Stomach (tissue), 9 donors: ENCODE results near the gene ANKRD23. TPM values are rescaled to one million over a fixed set of nuclear protein-coding genes. Genes with fewer than 3 reads are reported as not detected.
A peak's percentile ranks its signal among the peaks of the same experiment; 100 is the strongest.

Source experiments
- DNase-seq, 2 donors: peaks; one replicate each; pipeline versions ENCODE4 v3.0.0 to v3.0.0-alpha.2; 2013 to 2019
- H3K27ac ChIP-seq, 5 donors: fragments of 200-600 bp in 4 of 5; sonication (generic) in 4 of 5; one replicate each; pipeline ENCODE4 v1.5.1; 2013 to 2019; ENCODE audit warnings: mild to moderate bottlenecking in 1 of 5, moderate library complexity in 1 of 5
- H3K27me3 ChIP-seq, 3 donors: fragments of 200-600 bp; sonication (generic); one replicate each; pipeline ENCODE4 v1.5.1; 2017 to 2019; ENCODE audit warnings: mixed run types in 1 of 3
- H3K36me3 ChIP-seq, 4 donors: fragments of 200-600 bp; sonication (generic); 1 replicate in 3 of 4; 2 replicates in 1 of 4; pipeline ENCODE4 v1.5.1; 2016 to 2019
- H3K4me1 ChIP-seq, 4 donors: fragments of 200-600 bp; sonication (generic); one replicate each; pipeline ENCODE4 v1.5.1; 2016 to 2019
- H3K4me3 ChIP-seq, 4 donors: fragments of 200-600 bp; sonication (generic) in 3 of 4; one replicate each; pipeline ENCODE4 v1.5.1; 2016 to 2019; ENCODE audit warnings: mild to moderate bottlenecking in 1 of 4
- H3K9me3 ChIP-seq, 4 donors: fragments of 200-600 bp; sonication (generic); one replicate each; pipeline ENCODE4 v1.5.1; 2016 to 2019
- EP300 ChIP-seq: sonication (generic); formaldehyde crosslinking; IDR thresholded peaks from one replicate; pipeline ENCODE4 v1.6.1; 2017; ENCODE audit warnings: antibody characterized with exemption
- POLR2A ChIP-seq, 4 donors: fragments of 450-650 bp; IDR thresholded peaks; one replicate each; pipeline ENCODE4 v1.6.1; 2016; ENCODE audit warnings: antibody characterized with exemption in 4 of 4, control low read depth in 2 of 4, mild to moderate bottlenecking in 1 of 4, moderate library complexity in 1 of 4
- POLR2AphosphoS5 ChIP-seq, 3 donors: sonication (generic); formaldehyde crosslinking; IDR thresholded peaks; one replicate each; pipeline ENCODE4 v1.6.1; 2016; ENCODE audit warnings: antibody characterized with exemption in 3 of 3
- WGBS, 5 donors: extraction: QIAGEN DNeasy Blood & Tissue Kit in 3 of 5; methylation state at CpG; one replicate each; pipeline versions ENCODE4 v1.1.5 to v1.1.7; 2013 to 2018; 5-methylcytosine and 5-hydroxymethylcytosine counted together
- intact Hi-C: fragments of 100-400 bp; cut with DNase I; formaldehyde crosslinking; loops from one replicate; pipeline ENCODE4 v1.15.1; 2023; ENCODE audit warnings: low total_unique reads
- polyA plus RNA-seq, 3 donors: library from polyadenylated mRNA; stranded (reverse); fragments of 200-250 nt; gene quantifications; one replicate each; pipeline ENCODE4 v1.2.3, GENCODE V29; 2013
- total RNA-seq, 5 donors: library from RNA; depleted of rRNA; stranded (reverse); fragments of >200 nt; gene quantifications; one replicate each; pipeline versions ENCODE4 v1.1.0 to v1.2.3, GENCODE V29; 2014 to 2016
- TF ChIP-seq, protein P1 (sequence below), 7 experiments: fragments of 450-650 bp in 4 of 7; fragments of 200-600 bp in 3 of 7; sonication (generic) in 3 of 7; IDR thresholded peaks; one replicate each; pipeline ENCODE4 v1.5.1; 2016 to 2019; ENCODE audit warnings: antibody characterized with exemption in 7 of 7, control low read depth in 2 of 7, mild to moderate bottlenecking in 1 of 7
- donor health status: healthy with polysubstance abuse.
- donor health status: Bipolar disorder and iron deficiency.
- donor health status: healthy.

Gene ANKRD23
- total and polyA plus RNA-seq, 8 donors = 1.00 to 3.6 (median 2.3) TPM; not detected in 1

DNA sequence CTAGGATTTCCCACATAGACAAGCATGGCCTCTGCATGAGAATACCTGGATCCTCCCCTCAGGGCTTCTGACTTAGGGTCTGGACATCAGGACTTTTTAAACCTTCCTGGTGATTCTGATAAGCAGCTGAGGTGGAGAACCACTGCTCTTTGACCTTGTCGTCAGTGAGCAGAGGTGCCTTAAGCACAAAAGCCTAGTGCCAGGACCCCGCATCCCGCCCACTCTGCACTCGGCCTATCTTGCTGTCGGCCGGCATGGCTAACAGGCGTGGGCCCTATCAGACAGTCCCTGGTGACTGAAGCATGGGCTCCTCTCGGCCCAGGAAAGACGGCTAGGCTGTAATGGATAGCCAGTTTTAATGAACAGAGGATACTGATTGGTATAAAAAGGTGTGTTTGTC is 6.2 kb downstream of the ANKRD23 start:
- Histone ChIP-seq H3K36me3 (peaks cover 5 to 51% (median 43%) of the 10 kb centered on the region in 4 donors), H3K4me3 (no peak overlapping the region), H3K9me3 (no peaks in the 10 kb centered on the region), H3K27ac (no peak overlapping the region), H3K27me3 (no peaks in the 10 kb centered on the region), H3K4me1 (peaks cover 17 to 31% (median 27%) of the 10 kb centered on the region in 4 donors)
- no peak for DNase-seq
- intact Hi-C loops = no loop called here
- WGBS, 5 donors = 83 to 93% (median 89%) methylated on average over 9 of the region's 9 CpGs
- TF ChIP-seq EP300 = no peak
- TF ChIP-seq POLR2A (IDR thresholded peaks at IDR 0.05) = no peak
- TF ChIP-seq POLR2AphosphoS5 (IDR thresholded peaks at IDR 0.05) = no peak
- TF ChIP-seq, protein P1, sequence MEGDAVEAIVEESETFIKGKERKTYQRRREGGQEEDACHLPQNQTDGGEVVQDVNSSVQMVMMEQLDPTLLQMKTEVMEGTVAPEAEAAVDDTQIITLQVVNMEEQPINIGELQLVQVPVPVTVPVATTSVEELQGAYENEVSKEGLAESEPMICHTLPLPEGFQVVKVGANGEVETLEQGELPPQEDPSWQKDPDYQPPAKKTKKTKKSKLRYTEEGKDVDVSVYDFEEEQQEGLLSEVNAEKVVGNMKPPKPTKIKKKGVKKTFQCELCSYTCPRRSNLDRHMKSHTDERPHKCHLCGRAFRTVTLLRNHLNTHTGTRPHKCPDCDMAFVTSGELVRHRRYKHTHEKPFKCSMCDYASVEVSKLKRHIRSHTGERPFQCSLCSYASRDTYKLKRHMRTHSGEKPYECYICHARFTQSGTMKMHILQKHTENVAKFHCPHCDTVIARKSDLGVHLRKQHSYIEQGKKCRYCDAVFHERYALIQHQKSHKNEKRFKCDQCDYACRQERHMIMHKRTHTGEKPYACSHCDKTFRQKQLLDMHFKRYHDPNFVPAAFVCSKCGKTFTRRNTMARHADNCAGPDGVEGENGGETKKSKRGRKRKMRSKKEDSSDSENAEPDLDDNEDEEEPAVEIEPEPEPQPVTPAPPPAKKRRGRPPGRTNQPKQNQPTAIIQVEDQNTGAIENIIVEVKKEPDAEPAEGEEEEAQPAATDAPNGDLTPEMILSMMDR (IDR thresholded peaks at IDR 0.05) = no peak

DNA sequence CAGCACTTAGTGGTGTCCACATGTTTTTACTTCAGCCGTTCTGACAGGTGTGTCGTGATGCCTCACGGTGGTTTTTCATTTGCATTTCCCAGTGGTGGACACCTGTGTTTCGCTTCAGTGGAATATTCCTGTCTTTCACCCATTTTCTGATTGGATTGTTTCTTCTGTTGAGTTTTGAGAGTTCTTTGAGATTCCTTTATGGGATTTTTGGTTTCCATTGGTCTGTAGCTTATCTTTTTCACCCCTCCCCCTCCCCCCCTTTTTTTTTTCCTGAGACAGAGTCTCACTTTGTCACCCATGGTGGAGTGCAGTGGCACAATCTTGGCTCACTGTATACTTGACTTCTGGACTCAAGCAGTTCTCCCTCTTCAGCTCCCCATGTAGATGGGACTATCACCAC is 8.0 kb downstream of the ANKRD23 start:
- Histone ChIP-seq H3K36me3 (peaks cover 18 to 69% (median 60%) of the 10 kb centered on the region in 4 donors), H3K27me3 (no peaks in the 10 kb centered on the region), H3K4me1 (peaks cover 21 to 46% (median 41%) of the 10 kb centered on the region in 4 donors), H3K4me3 (no peak overlapping the region), H3K27ac (no peak overlapping the region), H3K9me3 (no peaks in the 10 kb centered on the region)
- intact Hi-C loops = no loop called here
- DNase-seq = no peak
- TF ChIP-seq POLR2AphosphoS5 (IDR thresholded peaks at IDR 0.05) = no peak
- no peak for TF ChIP-seq POLR2A (IDR thresholded peaks at IDR 0.05)
- TF ChIP-seq, protein P1 (IDR thresholded peaks at IDR 0.05) = no peak
- no peak for TF ChIP-seq EP300
- 77 to 96% (median 85%) methylated on average over 4 of the region's 4 CpGs for WGBS, 5 donors

DNA sequence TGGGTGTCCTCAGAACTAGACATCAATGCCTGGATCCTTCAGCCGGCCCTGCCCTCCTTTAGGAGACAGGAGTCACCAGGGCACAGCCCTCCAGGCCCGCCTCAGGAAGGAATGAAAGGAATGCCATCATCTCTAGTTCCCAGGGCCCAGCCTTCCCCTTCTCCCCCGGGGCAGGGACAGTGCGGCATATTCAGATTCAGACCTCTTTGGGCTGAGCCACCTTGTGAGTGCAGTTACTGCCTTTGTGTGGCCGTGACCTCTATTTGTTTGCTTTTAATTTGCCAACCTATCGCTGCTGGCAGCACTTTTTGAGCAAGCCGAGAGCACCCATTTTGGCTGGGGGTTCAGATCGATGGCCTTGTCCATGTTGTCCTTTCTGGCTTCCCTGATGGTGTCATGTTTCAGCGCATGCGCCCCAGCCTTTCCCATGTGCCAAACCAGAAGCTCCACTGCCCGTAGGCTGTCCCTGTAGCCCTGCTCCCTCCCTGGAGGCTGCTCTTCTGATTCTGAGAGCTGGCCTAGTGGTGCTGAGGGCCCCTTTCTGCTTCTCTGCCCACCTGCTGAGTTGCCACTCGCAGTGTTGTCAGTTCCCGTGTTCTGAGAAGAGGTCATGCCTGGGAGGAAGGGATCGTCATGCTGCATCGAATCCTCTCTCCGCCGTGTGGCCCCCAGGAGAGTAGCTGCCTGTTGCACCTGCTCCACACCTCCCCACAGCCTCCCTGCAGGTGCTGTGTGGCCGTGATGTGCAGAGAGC is 10.9 kb downstream of the ANKRD23 start:
- WGBS, 5 donors = 40 to 55% (median 44%) methylated on average over 18 of the region's 18 CpGs
- H3K4me3 ChIP-seq = no peak overlapping the region
- peak; percentile 86 to 89 for DNase-seq
- TF ChIP-seq, protein P1 (IDR thresholded peaks at IDR 0.05) = no peak
- TF ChIP-seq POLR2AphosphoS5 (IDR thresholded peaks at IDR 0.05) = peak in 1 of 3 donors; percentile 29
- intact Hi-C loops = no loop called here
- H3K4me1 ChIP-seq = peaks cover 11 to 30% (median 23%) of the 10 kb centered on the region in 4 donors
- no peaks in the 10 kb centered on the region for H3K27me3 ChIP-seq
- H3K36me3 ChIP-seq = peaks cover 47 to 82% (median 79%) of the 10 kb centered on the region in 4 donors
- no peaks in the 10 kb centered on the region for H3K9me3 ChIP-seq
- peak overlapping the region; percentile 5 to 55 (median 43) for H3K27ac ChIP-seq

DNA sequence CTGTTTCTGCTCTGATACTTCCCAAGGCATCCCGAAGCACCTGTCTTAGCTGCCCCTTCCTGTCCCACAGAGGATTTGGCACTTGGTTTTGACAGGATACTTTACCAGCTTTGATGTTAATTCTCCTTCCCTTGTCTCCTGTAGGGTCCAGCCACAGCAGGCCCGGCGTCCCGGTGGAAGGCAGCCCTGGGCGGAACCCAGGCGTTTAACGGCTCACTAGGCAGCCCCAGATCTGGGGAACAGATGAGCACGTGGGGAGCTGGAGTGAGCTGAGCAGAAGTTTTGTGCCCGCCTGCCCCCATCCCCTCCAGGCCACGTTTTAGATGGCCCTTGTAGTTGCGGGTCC is 11.4 kb downstream of the ANKRD23 start:
- DNase-seq = no peak
- Histone ChIP-seq H3K36me3 (peaks cover 53 to 82% (median 80%) of the 10 kb centered on the region in 4 donors), H3K4me3 (no peak overlapping the region), H3K27me3 (no peaks in the 10 kb centered on the region), H3K4me1 (peaks cover 11 to 30% (median 23%) of the 10 kb centered on the region in 4 donors), H3K9me3 (no peaks in the 10 kb centered on the region), H3K27ac (peak overlapping the region; percentile 5 to 55 (median 43))
- intact Hi-C loops = no loop called here
- WGBS, 5 donors = 73 to 84% (median 76%) methylated on average over 11 of the region's 11 CpGs
- TF ChIP-seq EP300 = no peak
- TF ChIP-seq, protein P1 (IDR thresholded peaks at IDR 0.05) = no peak
- TF ChIP-seq POLR2AphosphoS5 (IDR thresholded peaks at IDR 0.05) = no peak
- no peak for TF ChIP-seq POLR2A (IDR thresholded peaks at IDR 0.05)
